ENCODE results near the gene TTYH3. TPM values are rescaled to one million over a fixed set of nuclear protein-coding genes. Genes with fewer than 3 reads are reported as not detected.

Gene TTYH3
- total RNA-seq, 1 experiment from 2014 or later, result 122 TPM

- H2BK15ac ChIP-seq (ENCODE audit: low read depth, low read length), result no peak overlapping the region
- no peaks in the 10 kb centered on the region for H3K79me1 ChIP-seq (ENCODE audit: insufficient read depth, low read depth, low read length, poor library complexity, severe bottlenecking)
- Mint-ChIP-seq H3K9me3 (no peaks in the 10 kb centered on the region; a peak in 1 of 5 replicates), H3K4me1 (peaks cover 0 to 3% of the 10 kb centered on the region in 2 experiments; a peak in 1 of 4 replicates), H3K27me3 (ENCODE audit: low read depth) (no peaks in the 10 kb centered on the region), H3K36me3 (ENCODE audit: insufficient read depth in 1 of 3, low read depth in 3 of 3) (peaks cover 26 to 50% (median 43%) of the 10 kb centered on the region in 3 experiments), H3K4me3 (no peak overlapping the region), H3K27ac (peak overlapping the region in 1 of 3 experiments; percentile 94; a peak in 2 of 7 replicates)
- H2AK5ac ChIP-seq (ENCODE audit: insufficient read length, low read length), result no peak overlapping the region
- no peak for DNase-seq
- no peaks in the 10 kb centered on the region for H4K20me1 ChIP-seq (ENCODE audit: control insufficient read depth, insufficient read depth, insufficient read length)
- no peak overlapping the region for H3K18ac ChIP-seq (ENCODE audit: insufficient read length, low read depth, low read length)
- H3K56ac ChIP-seq (ENCODE audit: insufficient read length, low read depth, low read length), result no peak overlapping the region
- H3K4ac ChIP-seq (ENCODE audit: low read depth, low read length), result no peak overlapping the region
- no peak overlapping the region for H2BK120ac ChIP-seq (ENCODE audit: low read depth, low read length, poor library complexity, severe bottlenecking)
- H4K91ac ChIP-seq (ENCODE audit: insufficient read length, low read depth, low read length), result no peak overlapping the region
- H3K4me2 ChIP-seq (ENCODE audit: insufficient read depth, insufficient read length, low read length), result no peak overlapping the region
- H2BK20ac ChIP-seq (ENCODE audit: low read depth, low read length, poor library complexity, severe bottlenecking), result no peak overlapping the region
- H4K8ac ChIP-seq (replicated peaks; ENCODE audit: insufficient read length, low read depth, low read length), result no peak overlapping the region
- no peak overlapping the region for H3K27ac ChIP-seq (ENCODE audit: insufficient read length, low read depth, low read length)
- no peaks in the 10 kb centered on the region for H3K79me2 ChIP-seq (ENCODE audit: insufficient read depth, low read length)
- no peak overlapping the region for H3T11ph ChIP-seq (ENCODE audit: low read length)
- H2BK5ac ChIP-seq (ENCODE audit: insufficient read length, low read length), result no peak overlapping the region
- no peaks in the 10 kb centered on the region for H3K9me3 ChIP-seq (ENCODE audit: control insufficient read depth, low read depth, low read length)
- no peak overlapping the region for H3K9ac ChIP-seq (ENCODE audit: extremely low read depth, insufficient read length, low read length)
- H2BK12ac ChIP-seq (ENCODE audit: insufficient read length, low read depth, low read length), result no peak overlapping the region
- no peaks in the 10 kb centered on the region for H3K23me2 ChIP-seq (ENCODE audit: insufficient read length, low read depth, low read length, poor library complexity, severe bottlenecking)
- H3K4me1 ChIP-seq (ENCODE audit: insufficient read depth, low read length), result no peaks in the 10 kb centered on the region
- no CpG with 5 or more reads among the region's 12 CpGs for WGBS (ENCODE audit: extremely low coverage, insufficient read length, low lambda C conversion rate)
- H3K14ac ChIP-seq (ENCODE audit: insufficient read depth, low read length), result no peak overlapping the region
- no peak for TF ChIP-seq CTCF (conservative IDR thresholded peaks at IDR 0.05)
- H3K27me3 ChIP-seq (ENCODE audit: insufficient read depth, low read length), result no peaks in the 10 kb centered on the region
- H3K23ac ChIP-seq (ENCODE audit: insufficient read length, low read depth, low read length), result no peak overlapping the region
- H2AFZ ChIP-seq (ENCODE audit: low read length), result no peak overlapping the region
- no peak overlapping the region for H4K5ac ChIP-seq (ENCODE audit: insufficient read length, low read depth, low read length)
Observed at GRCh38 chr7:2652736-2653060, 20.9 kb downstream of the TTYH3 start.
